HepG2 (cell line): ENCODE results near the gene IRF1. TPM values are rescaled to one million over a fixed set of nuclear protein-coding genes. Genes with fewer than 3 reads are reported as not detected.

Source experiments
- AGO2 ChIP-seq: fragments of 200-400 bp; formaldehyde crosslinking; optimal IDR thresholded peaks from 2 replicates; pipeline ENCODE3; 2017; ENCODE audit warnings: mild to moderate bottlenecking, low read depth, low read length, moderate library complexity
- GTF3A ChIP-seq: sonication (generic); formaldehyde crosslinking; conservative IDR thresholded peaks from 2 replicates; pipeline ENCODE4 v1.4.0; 2020; ENCODE audit warnings: mild to moderate bottlenecking, missing genetic modification reagents
- HDAC1 ChIP-seq: sonication (generic); formaldehyde crosslinking; IDR thresholded peaks from 2 replicates; pipeline ENCODE4 v1.5.1; 2020; ENCODE audit warnings: mild to moderate bottlenecking, missing genetic modification reagents
- HDAC2 ChIP-seq: sonication (generic); formaldehyde crosslinking; IDR thresholded peaks from 2 replicates; pipeline ENCODE4 v1.4.0; 2020; ENCODE audit warnings: missing genetic modification reagents
- ISX ChIP-seq: sonication (generic); formaldehyde crosslinking; conservative IDR thresholded peaks from 2 replicates; pipeline ENCODE4 v1.5.0; 2020; ENCODE audit warnings: missing genetic modification reagents
- KAT2B ChIP-seq: fragments of 150-350 bp; IDR thresholded peaks from 2 replicates; pipeline ENCODE4 v1.6.1; 2014; ENCODE audit warnings: low read depth, low read length, borderline replicate concordance
- MIXL1 ChIP-seq: IDR thresholded peaks from 2 replicates; pipeline ENCODE4 v1.6.1; 2016
- NBN ChIP-seq: fragments of 450-650 bp; conservative IDR thresholded peaks from 2 replicates; pipeline ENCODE4 v1.6.1; 2017
- NR2F6 ChIP-seq, 2 experiments: IDR thresholded peaks; 2 replicates each; pipeline ENCODE4 v1.6.1; 2016; ENCODE audit warnings: antibody characterized with exemption in 1 of 2, mild to moderate bottlenecking in 1 of 2
- NRL ChIP-seq: sonication (generic); formaldehyde crosslinking; IDR thresholded peaks from 2 replicates; pipeline ENCODE4 v1.5.0; 2020; ENCODE audit warnings: missing genetic modification reagents, mild to moderate bottlenecking, moderate library complexity, borderline replicate concordance
- PPARG ChIP-seq: conservative IDR thresholded peaks from 2 replicates; pipeline ENCODE4 v1.6.1; 2016; ENCODE audit warnings: missing biosample characterization, missing genetic modification reagents
- SMYD3 ChIP-seq: sonication (generic); formaldehyde crosslinking; IDR thresholded peaks from 2 replicates; pipeline ENCODE4 v1.8.1; 2023; ENCODE audit warnings: mild to moderate bottlenecking, missing genetic modification reagents
- TCF7L2 ChIP-seq: IDR thresholded peaks from 2 replicates; pipeline ENCODE4 v1.6.1; 2011; ENCODE audit warnings: mild to moderate bottlenecking, low read depth, low read length, moderate library complexity
- TGIF2 ChIP-seq: IDR thresholded peaks from 2 replicates; pipeline ENCODE4 v1.6.1; 2016; ENCODE audit warnings: control low read depth, missing compliant biosample characterization
- U2AF2 ChIP-seq: fragments of 200-400 bp; formaldehyde crosslinking; IDR thresholded peaks from 2 replicates; pipeline ENCODE4 v1.6.1; 2017; ENCODE audit warnings: low read depth, mild to moderate bottlenecking, low read length
- ZBTB20 ChIP-seq: sonication (generic); formaldehyde crosslinking; IDR thresholded peaks from 2 replicates; pipeline ENCODE4 v1.8.1; 2023; ENCODE audit warnings: missing genetic modification reagents, low read depth, mild to moderate bottlenecking, borderline replicate concordance
- ZFP36L2 ChIP-seq: sonication (generic); formaldehyde crosslinking; IDR thresholded peaks from 2 replicates; pipeline ENCODE4 v1.4.0; 2020; ENCODE audit warnings: missing genetic modification reagents
- ZFP41 ChIP-seq: sonication (generic); formaldehyde crosslinking; IDR thresholded peaks from 2 replicates; pipeline ENCODE4 v1.4.0; 2020; ENCODE audit warnings: mild to moderate bottlenecking, missing genetic modification reagents, borderline replicate concordance
- ZNF382 ChIP-seq: sonication (generic); formaldehyde crosslinking; IDR thresholded peaks from 2 replicates; pipeline ENCODE4 v1.5.0; 2020; ENCODE audit warnings: missing genetic modification reagents, mild to moderate bottlenecking, borderline replicate concordance
- ZNF512 ChIP-seq: sonication (generic); formaldehyde crosslinking; IDR thresholded peaks from 2 replicates; pipeline ENCODE4 v1.4.0; 2020; ENCODE audit warnings: mild to moderate bottlenecking, missing genetic modification reagents
- ZNF605 ChIP-seq: sonication (generic); formaldehyde crosslinking; IDR thresholded peaks from 2 replicates; pipeline ENCODE4 v1.8.0; 2022; ENCODE audit warnings: mild to moderate bottlenecking, missing genetic modification reagents
- ZNF724P ChIP-seq: sonication (generic); formaldehyde crosslinking; IDR thresholded peaks from 2 replicates; pipeline ENCODE4 v1.8.0; 2022; ENCODE audit warnings: missing genetic modification reagents, borderline replicate concordance
- polyA plus RNA-seq, 8 experiments: library from polyadenylated mRNA; depleted of rRNA in 3 of 8; stranded (reverse) in 7 of 8; unstranded in 1 of 8; fragments of >200 nt; fragmentation: Illumina TruSeq in 4 of 8; extraction: Trizol in 4 of 8; gene quantifications; 2 replicates each; pipeline versions ENCODE4 v1.2.1 to v1.2.3, GENCODE V29; 2011 to 2016; ENCODE audit warnings: low read depth in 4 of 8, missing spikeins in 1 of 8, mixed read lengths in 1 of 8; ENCODE audit not compliant: insufficient read depth in 1 of 8
- total RNA-seq, 5 experiments: library from RNA; depleted of rRNA; stranded (reverse); fragments of >200 nt; fragmentation: Illumina TruSeq; extraction: Trizol; gene quantifications; 2 replicates each; pipeline ENCODE4 v1.2.3, GENCODE V29; 2016; ENCODE audit warnings: low read depth in 1 of 5
- TF ChIP-seq, protein P1 (sequence below): sonication (generic); formaldehyde crosslinking; IDR thresholded peaks from 2 replicates; pipeline ENCODE4 v1.5.0; 2020; ENCODE audit warnings: missing genetic modification reagents, mild to moderate bottlenecking, borderline replicate concordance

Gene IRF1
- total and polyA plus RNA-seq, 2 of the 13 experiments (the other 11 are each of a cell fraction or from before 2014, with no cell fraction given), result 4.1 to 8.8 TPM

GRCh38 chr5:132496631-132497487 is 6.3 kb upstream of the IRF1 start (continued):
- TF ChIP-seq AGO2 (peak; percentile 68), NR2F6 (IDR thresholded peaks at IDR 0.05) (no peak), NR2F6 (CRISPR knock-in tag; IDR thresholded peaks at IDR 0.05) (no peak; the same call in 1 of the 2 replicates), ZNF512 (CRISPR knock-in tag) (no peak), NRL (CRISPR knock-in tag) (no peak), ZNF605 (CRISPR knock-in tag) (peak; percentile 89), TGIF2 (no peak), KAT2B (no peak), ZFP41 (CRISPR knock-in tag) (no peak), SMYD3 (CRISPR knock-in tag) (0 out of 2 replicates have a peak, but pooled peaks have one; percentile 61), MIXL1 (CRISPR knock-in tag) (peak; percentile 27; the same call in 1 of the 2 replicates), TCF7L2 (no peak), HDAC2 (CRISPR knock-in tag) (no peak; the same call in 1 of the 2 replicates), ISX (CRISPR knock-in tag) (no peak), HDAC1 (CRISPR knock-in tag) (peak; percentile 36; the same call in 1 of the 2 replicates), ZFP36L2 (CRISPR knock-in tag) (no peak), U2AF2 (no peak), ZBTB20 (no peak), NBN (no peak), PPARG (CRISPR knock-in tag) (0 out of 2 replicates have a peak, but pooled peaks have one; percentile 13), GTF3A (CRISPR knock-in tag) (no peak), ZNF382 (CRISPR knock-in tag) (no peak), ZNF724P (CRISPR knock-in tag) (no peak)
- TF ChIP-seq, protein P1, sequence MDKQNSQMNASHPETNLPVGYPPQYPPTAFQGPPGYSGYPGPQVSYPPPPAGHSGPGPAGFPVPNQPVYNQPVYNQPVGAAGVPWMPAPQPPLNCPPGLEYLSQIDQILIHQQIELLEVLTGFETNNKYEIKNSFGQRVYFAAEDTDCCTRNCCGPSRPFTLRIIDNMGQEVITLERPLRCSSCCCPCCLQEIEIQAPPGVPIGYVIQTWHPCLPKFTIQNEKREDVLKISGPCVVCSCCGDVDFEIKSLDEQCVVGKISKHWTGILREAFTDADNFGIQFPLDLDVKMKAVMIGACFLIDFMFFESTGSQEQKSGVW, result no peak
